WERI-Rb-1 (cell line): ENCODE data around the gene EYS.

Source experiments
- DNase-seq: peaks from one replicate; pipeline ENCODE4 v3.0.0-alpha.2; 2020
- H3K27ac ChIP-seq: fragments of 250-450 bp; sonication (Bioruptor Pico); 2 replicates; pipeline ENCODE4 v1.5.1; 2020; ENCODE audit warnings: mild to moderate bottlenecking, moderate library complexity
- H3K27me3 ChIP-seq: fragments of 250-450 bp; sonication (Bioruptor Pico); 2 replicates; pipeline ENCODE4 v1.5.1; 2021; ENCODE audit warnings: mild to moderate bottlenecking, low read depth, moderate library complexity; ENCODE audit not compliant: insufficient read depth, severe bottlenecking
- H3K36me3 ChIP-seq: fragments of 250-450 bp; sonication (Bioruptor Pico); 2 replicates; pipeline ENCODE4 v1.5.1; 2020; ENCODE audit warnings: mild to moderate bottlenecking, moderate library complexity
- H3K4me3 ChIP-seq: 2 replicates; pipeline ENCODE4 v1.5.1; 2011; ENCODE audit warnings: low read depth, mild to moderate bottlenecking, control low read depth, low read length
- H3K9me3 ChIP-seq: fragments of 250-450 bp; sonication (Bioruptor Pico); 2 replicates; pipeline ENCODE4 v1.5.1; 2021; ENCODE audit warnings: mild to moderate bottlenecking, moderate library complexity; ENCODE audit not compliant: severe bottlenecking
- CTCF ChIP-seq: IDR thresholded peaks from 2 replicates; pipeline ENCODE4 v1.5.1; 2011; ENCODE audit warnings: low read depth, mild to moderate bottlenecking, control low read depth, inconsistent platforms, low read length

EYS gene

GRCh38 chr6:64516393-64516792 lies 1190.6 kb downstream of the EYS start:
- no peak for TF ChIP-seq CTCF
- no peak overlapping the region for H3K4me3 ChIP-seq
- no peaks in the 10 kb centered on the region for H3K9me3 ChIP-seq
- no peak overlapping the region for H3K27ac ChIP-seq
- DNase-seq = no peak
- H3K36me3 ChIP-seq = no peaks in the 10 kb centered on the region
- no peaks in the 10 kb centered on the region for H3K27me3 ChIP-seq

GRCh38 chr6:64507661-64508060 lies 1199.4 kb downstream of the EYS start:
- Histone ChIP-seq H3K9me3 (no peaks in the 10 kb centered on the region), H3K4me3 (no peak overlapping the region), H3K27me3 (no peaks in the 10 kb centered on the region), H3K27ac (no peak overlapping the region), H3K36me3 (no peaks in the 10 kb centered on the region)
- TF ChIP-seq CTCF = no peak
- no peak for DNase-seq

GRCh38 chr6:64505312-64505711 lies 1201.7 kb downstream of the EYS start:
- TF ChIP-seq CTCF = peak; percentile 74
- H3K9me3 ChIP-seq = no peaks in the 10 kb centered on the region
- peak; percentile 43 for DNase-seq
- no peak overlapping the region for H3K4me3 ChIP-seq
- H3K27me3 ChIP-seq = no peaks in the 10 kb centered on the region
- no peaks in the 10 kb centered on the region for H3K36me3 ChIP-seq
- H3K27ac ChIP-seq = no peak overlapping the region

- no peaks in the 10 kb centered on the region for H3K27me3 ChIP-seq
- no peak for DNase-seq
- no peak overlapping the region for H3K27ac ChIP-seq
- H3K36me3 ChIP-seq = no peaks in the 10 kb centered on the region
- H3K9me3 ChIP-seq = no peaks in the 10 kb centered on the region
- no peak overlapping the region for H3K4me3 ChIP-seq
- no peak for TF ChIP-seq CTCF
These were observed 1202.5 kb downstream of the EYS start for GRCh38 chr6:64504503-64504902.

- Histone ChIP-seq H3K36me3 (no peaks in the 10 kb centered on the region), H3K27ac (no peak overlapping the region), H3K4me3 (no peak overlapping the region), H3K9me3 (no peaks in the 10 kb centered on the region), H3K27me3 (no peaks in the 10 kb centered on the region)
- no peak for TF ChIP-seq CTCF
- DNase-seq = no peak
These were observed 1204.2 kb downstream of the EYS start for GRCh38 chr6:64502801-64503200.

- no peaks in the 10 kb centered on the region for H3K9me3 ChIP-seq
- no peaks in the 10 kb centered on the region for H3K27me3 ChIP-seq
- H3K36me3 ChIP-seq = no peaks in the 10 kb centered on the region
- no peak overlapping the region for H3K4me3 ChIP-seq
- no peak overlapping the region for H3K27ac ChIP-seq
- no peak for DNase-seq
- TF ChIP-seq CTCF = no peak
These were observed 1209.4 kb downstream of the EYS start for GRCh38 chr6:64497634-64498033.
